Regular cardiac myocyte (primary cell): ENCODE results near the gene WFDC6. TPM values are rescaled to one million over a fixed set of nuclear protein-coding genes. Genes with fewer than 3 reads are reported as not detected.

Source experiments
- total RNA-seq: library from RNA; depleted of rRNA; stranded (reverse); fragments of >200 nt; gene quantifications from 2 replicates; pipeline ENCODE4 v1.2.3, GENCODE V29; 2014

The WFDC6 gene
- not detected in 2 replicates for total RNA-seq

DNA sequence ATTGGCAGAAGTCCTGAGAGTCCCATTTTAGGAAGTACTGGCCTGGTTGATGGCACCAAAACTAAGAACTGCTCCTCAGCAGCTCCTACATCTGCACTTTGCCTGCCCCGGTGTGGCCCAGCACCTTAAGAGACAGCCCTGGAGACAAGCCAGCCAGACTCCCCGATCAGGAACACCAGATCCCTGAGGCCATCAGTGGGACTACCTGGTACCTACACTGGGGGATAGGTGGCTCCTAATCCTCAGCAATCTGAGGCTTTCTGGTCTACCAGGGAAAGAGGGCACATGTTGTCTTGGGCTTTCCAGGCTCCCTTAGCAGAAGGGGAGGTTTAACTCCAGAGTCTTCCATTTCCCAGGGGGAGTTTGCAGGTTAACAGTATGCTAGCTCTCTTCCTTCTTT is at the start of gene WFDC6:
WFDC6 (minus strand) TSS at position 101 of the 400 bp plus-strand sequence; CDS start at position 26, 75 bp downstream.

DNA sequence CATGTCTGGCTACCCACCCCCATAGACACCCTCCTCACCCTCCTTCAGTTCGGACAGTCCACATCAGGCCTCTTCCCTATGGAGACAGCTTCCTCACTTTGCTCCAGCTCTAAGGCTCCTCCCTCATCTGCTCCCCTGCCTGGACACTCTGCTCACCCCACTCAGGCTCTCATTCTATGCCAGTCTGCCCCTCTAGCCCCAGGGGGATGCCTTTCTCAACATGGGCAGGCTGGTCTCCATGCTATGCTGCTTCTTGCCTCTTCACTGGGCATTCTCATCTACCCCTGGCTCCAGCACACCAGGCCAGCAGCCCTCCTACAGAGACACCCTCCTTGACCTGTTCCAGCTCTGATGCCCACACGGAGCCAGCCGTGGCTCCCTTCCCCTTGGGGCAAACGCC is 39.9 kb upstream of the WFDC6 start, which contains the start of gene WFDC8:
WFDC8 (minus strand) TSS at position 101 of the 400 bp plus-strand sequence; CDS start at position 64, 37 bp downstream.

DNA sequence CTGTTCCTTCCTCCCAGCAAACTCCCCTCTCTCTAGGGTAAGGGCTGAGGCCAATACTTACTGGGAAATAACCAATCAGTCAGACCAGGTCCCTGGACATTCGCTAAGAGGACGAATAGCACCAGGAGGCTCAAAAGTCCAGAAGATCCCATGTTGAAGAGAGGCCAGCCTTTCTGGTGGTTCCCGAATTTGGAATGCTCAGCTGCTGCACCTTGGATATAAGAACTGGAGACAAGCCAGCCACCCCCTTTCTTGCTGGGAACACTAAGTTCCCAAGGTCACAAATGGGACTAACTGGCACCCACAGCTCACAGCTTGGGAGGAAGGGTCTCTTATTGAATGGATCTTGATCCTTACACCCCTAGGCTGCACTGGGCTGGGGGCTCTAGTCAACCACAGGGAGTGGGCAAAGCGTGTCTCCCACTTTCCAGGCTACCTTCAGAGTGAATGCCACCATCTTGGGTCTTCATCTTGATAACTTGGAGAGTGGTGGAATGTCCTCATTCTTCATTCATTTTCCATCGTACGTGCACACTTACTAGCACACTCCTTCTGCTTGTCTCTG is 8.0 kb upstream of the WFDC6 start, which contains the start of gene EPPIN:
EPPIN (minus strand) TSS at position 196 of the 565 bp plus-strand sequence; CDS start at position 152, 44 bp downstream.

DNA sequence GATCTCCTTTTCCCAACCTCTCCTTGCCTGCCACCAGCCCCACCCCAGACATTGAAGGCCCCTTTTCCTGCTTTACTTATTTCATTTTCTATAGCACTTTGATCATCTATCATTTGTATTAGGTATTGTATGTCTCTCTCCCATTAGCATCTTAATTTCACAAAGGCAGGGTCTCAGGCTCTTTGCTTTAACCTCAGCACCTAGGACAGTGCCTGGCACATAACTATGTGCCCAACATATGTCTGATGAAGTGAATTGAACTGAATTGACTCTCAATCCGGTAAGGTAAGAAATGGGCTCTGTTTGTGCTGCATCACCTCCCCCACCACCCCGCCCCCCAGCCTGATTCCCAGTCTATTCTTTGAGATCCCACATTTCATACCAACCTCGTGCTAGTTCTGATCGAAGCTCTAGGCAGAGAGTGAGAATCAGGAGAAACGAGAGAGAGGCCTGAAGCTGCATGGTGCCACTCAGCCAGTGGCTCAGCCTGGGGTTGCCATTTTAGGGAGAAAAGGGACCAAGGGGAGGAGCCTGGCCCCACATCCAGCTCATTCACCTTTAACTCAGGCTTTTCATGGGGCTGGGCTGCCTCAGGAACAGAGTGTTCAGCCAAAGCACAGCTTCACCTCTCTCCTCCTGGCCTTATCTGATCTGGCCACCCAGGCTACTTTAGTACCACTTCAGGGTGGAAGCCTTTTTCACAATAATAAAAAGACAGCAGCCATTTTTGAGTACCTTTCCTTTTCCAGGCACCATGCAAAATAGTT is 24.0 kb downstream of the WFDC6 start, which contains the start of gene SPINT3:
SPINT3 (minus strand) TSS at position 476 of the 767 bp plus-strand sequence; CDS start at position 462, 14 bp downstream.

Other genes with a start within 250 kb of the WFDC6 start
- not detected in 2 replicates for gene RBPJL, start 232.6 kb downstream of the WFDC6 start, total RNA-seq
- 0.19 TPM in 1 of 2 replicates, not detected in the other for gene MATN4, start 231.2 kb downstream of the WFDC6 start, total RNA-seq
- gene SDC4, start 191.1 kb downstream of the WFDC6 start, total RNA-seq, result 102 and 106 TPM in 2 replicates
- 26.8 and 29.9 TPM in 2 replicates for gene SYS1, start 176.3 kb downstream of the WFDC6 start, total RNA-seq
- gene TP53TG5, start 161.2 kb downstream of the WFDC6 start, total RNA-seq, result under 0.01 TPM in 1 of 2 replicates, not detected in the other
- gene DBNDD2, start 131.2 kb downstream of the WFDC6 start, total RNA-seq, result 1.4 and 3.5 TPM in 2 replicates
- 11.9 and 24.0 TPM in 2 replicates for gene PIGT, start 123.3 kb downstream of the WFDC6 start, total RNA-seq
- gene WFDC2, start 69.7 kb downstream of the WFDC6 start, total RNA-seq, result not detected in 2 replicates
- gene SPINT3, start 23.9 kb downstream of the WFDC6 start, total RNA-seq, result not detected in 2 replicates
- gene EPPIN, start 7.9 kb upstream of the WFDC6 start, total RNA-seq, result not detected in 2 replicates
- not detected in 2 replicates for gene WFDC8, start 39.8 kb upstream of the WFDC6 start, total RNA-seq
- gene WFDC10A, start 90.3 kb upstream of the WFDC6 start, total RNA-seq, result not detected in 2 replicates
- gene WFDC9, start 91.8 kb upstream of the WFDC6 start, total RNA-seq, result not detected in 2 replicates
- gene WFDC11, start 130.8 kb upstream of the WFDC6 start, total RNA-seq, result not detected in 2 replicates
- gene WFDC13, start 162.6 kb upstream of the WFDC6 start, total RNA-seq, result not detected in 2 replicates
- gene WFDC10B, start 165.5 kb upstream of the WFDC6 start, total RNA-seq, result not detected in 2 replicates
- not detected in 2 replicates for gene SPINT4, start 182.9 kb upstream of the WFDC6 start, total RNA-seq